B cell (primary cell): ENCODE measurements around the gene H1-8. TPM values are rescaled to one million over a fixed set of nuclear protein-coding genes. Genes with fewer than 3 reads are reported as not detected.

Experiments used
- ATAC-seq: fragments of 200-7000 bp; cut with Tn5 transposase; one replicate; pipeline ENCODE4 v1.10.0; 2021; ENCODE audit warnings: low read depth, mild to moderate bottlenecking, moderate number of reproducible peaks, moderate library complexity
- CTCF ChIA-PET: fragments of 350-600 bp; sonication (Branson Sonifier 250); formaldehyde crosslinking; loops from one replicate; lab custom pipeline; 2021; ENCODE audit warnings: antibody characterized with exemption, inconsistent platforms; lab: Charles Lee
- POLR2A ChIA-PET: fragments of 350-600 bp; sonication (Branson Sonifier 250); formaldehyde crosslinking; loops from one replicate; lab custom pipeline; 2021; ENCODE audit warnings: antibody characterized with exemption; lab: Charles Lee
- DNase-seq: peaks from one replicate; pipeline ENCODE4 v3.0.0; 2013
- H2AFZ ChIP-seq: 2 replicates; pipeline ENCODE4 v1.6.1; 2012; ENCODE audit warnings: mild to moderate bottlenecking, low read depth, low read length; ENCODE audit not compliant: insufficient read depth, poor library complexity, severe bottlenecking
- H3K27ac ChIP-seq, 2 donors: 1 replicate in 1 of 2; 2 replicates in 1 of 2; pipeline ENCODE4 v1.5.1; 2012 to 2013; ENCODE audit warnings: low read length in 2 of 2, mild to moderate bottlenecking in 2 of 2, moderate library complexity in 1 of 2
- H3K27me3 ChIP-seq, 4 experiments: fragments of 200-600 bp in 1 of 4; sonication (generic) in 1 of 4; replicated peaks in 1 of 4; 1 replicate in 2 of 4; 2 replicates in 2 of 4; pipeline versions ENCODE4 v1.6.1 to v1.7.0; 2013 to 2016; ENCODE audit warnings: low read length in 3 of 4, mild to moderate bottlenecking in 2 of 4, mixed read lengths in 1 of 4, moderate library complexity in 1 of 4; ENCODE audit not compliant: insufficient read depth in 4 of 4, control insufficient read depth in 3 of 4; ENCODE audit errors: control extremely low read depth in 1 of 4
- H3K36me3 ChIP-seq, 2 experiments: replicated peaks in 1 of 2; 1 replicate in 1 of 2; 2 replicates in 1 of 2; pipeline versions ENCODE4 v1.6.1 to v1.7.1; 2013; ENCODE audit warnings: low read length in 1 of 2; ENCODE audit not compliant: insufficient read depth in 2 of 2, control insufficient read depth in 1 of 2; ENCODE audit errors: control extremely low read depth in 1 of 2, extremely low read depth in 1 of 2
- H3K4me1 ChIP-seq, 2 donors: fragments of 200-600 bp in 1 of 2; sonication (generic) in 1 of 2; 1 replicate in 1 of 2; 2 replicates in 1 of 2; pipeline versions ENCODE4 v1.5.1 to v1.6.1; 2013 to 2017; ENCODE audit warnings: low read length in 2 of 2; ENCODE audit not compliant: control insufficient read depth in 2 of 2, insufficient read depth in 2 of 2
- H3K4me2 ChIP-seq: replicated peaks from 2 replicates; pipeline ENCODE3; 2012; ENCODE audit warnings: mild to moderate bottlenecking, low read depth, low read length; ENCODE audit not compliant: poor library complexity, severe bottlenecking
- H3K4me3 ChIP-seq, 5 experiments: fragments of 200-600 bp in 1 of 5; sonication (generic) in 1 of 5; 1 replicate in 3 of 5; 2 replicates in 2 of 5; pipeline versions ENCODE4 v1.5.1 to v1.7.0; 2011 to 2016; ENCODE audit warnings: low read length in 4 of 5, mild to moderate bottlenecking in 4 of 5, low read depth in 2 of 5, control low read depth in 1 of 5, moderate library complexity in 1 of 5; ENCODE audit not compliant: insufficient read depth in 1 of 5; ENCODE audit errors: control extremely low read depth in 1 of 5, extremely low read depth in 1 of 5
- H3K79me2 ChIP-seq: fragments of 200-600 bp; sonication (generic); one replicate; pipeline ENCODE4 v1.6.0; 2016; ENCODE audit warnings: low read length; ENCODE audit not compliant: control insufficient read depth, insufficient read depth
- H3K9ac ChIP-seq: fragments of 200-600 bp; sonication (generic); 2 replicates; pipeline ENCODE4 v1.6.1; 2017; ENCODE audit warnings: mild to moderate bottlenecking, low read length, moderate library complexity
- H3K9me3 ChIP-seq, 3 donors: one replicate each; pipeline versions ENCODE4 v1.6.1 to v1.7.1; 2013; ENCODE audit warnings: low read length in 2 of 3; ENCODE audit not compliant: control insufficient read depth in 2 of 3, insufficient read depth in 1 of 3; ENCODE audit errors: control extremely low read depth in 1 of 3
- H4K20me1 ChIP-seq: 2 replicates; pipeline ENCODE4 v1.6.0; 2012; ENCODE audit warnings: mild to moderate bottlenecking, low read length; ENCODE audit not compliant: insufficient read depth, control insufficient read depth, poor library complexity, severe bottlenecking
- H3K27ac Mint-ChIP-seq: one replicate; pipeline ENCODE4 v1.8.0; 2021; ENCODE audit warnings: mixed read lengths
- H3K27me3 Mint-ChIP-seq: one replicate; pipeline ENCODE4 v1.8.0; 2021; ENCODE audit warnings: mixed read lengths
- H3K4me1 Mint-ChIP-seq: one replicate; pipeline ENCODE4 v1.8.0; 2021; ENCODE audit warnings: mixed read lengths
- H3K4me3 Mint-ChIP-seq: one replicate; pipeline ENCODE4 v1.8.0; 2021; ENCODE audit warnings: mixed read lengths
- H3K9me3 Mint-ChIP-seq: one replicate; pipeline ENCODE4 v1.8.0; 2022; ENCODE audit warnings: mixed read lengths; ENCODE audit not compliant: insufficient read depth
- CTCF ChIP-seq: fragments of 200-600 bp; IDR thresholded peaks from one replicate; pipeline ENCODE4 v1.8.0; 2022; ENCODE audit warnings: antibody characterized with exemption, mild to moderate bottlenecking
- EZH2 ChIP-seq: IDR thresholded peaks from 2 replicates; pipeline ENCODE4 v1.6.1; 2012; ENCODE audit warnings: borderline replicate concordance, low read depth, mild to moderate bottlenecking, moderate library complexity, low read length; ENCODE audit not compliant: insufficient read depth, poor library complexity, severe bottlenecking
- whole genome bisulfite sequencing: methylation state at CpG from one replicate; pipeline ENCODE4 v1.1.5; 2013; ENCODE audit warnings: missing lambda C conversion rate; ENCODE audit not compliant: insufficient coverage; 5-methylcytosine and 5-hydroxymethylcytosine counted together
- intact Hi-C: fragments of 100-400 bp; cut with micrococcal nuclease; formaldehyde crosslinking; loops from one replicate; pipeline ENCODE4 v1.10.0; 2022
- polyA plus RNA-seq: library from polyadenylated mRNA; depleted of rRNA; stranded (reverse); fragments of >200 nt; gene quantifications from 2 replicates; pipeline ENCODE4 v1.2.3, GENCODE V29; 2012
- total RNA-seq, 2 donors: library from RNA; stranded (reverse); fragments of 120-200 nt in 1 of 2; gene quantifications; 1 replicate in 1 of 2; 2 replicates in 1 of 2; pipeline versions ENCODE4 v1.2.3 to v1.2.4, GENCODE V29; 2013 to 2022

H1-8 gene
- total and polyA plus RNA-seq, 2 donors (not counting 1 experiment from before 2014, with no cell fraction given) = not detected

GRCh38 chr3:129587566-129588210, 44.7 kb downstream of the H1-8 start:
- no peaks in the 10 kb centered on the region for H3K9me3 Mint-ChIP-seq
- Histone ChIP-seq H3K27ac (no peak overlapping the region), H3K9ac (no peak overlapping the region), H3K9me3 (peaks cover 0 to 3% (median 0%) of the 10 kb centered on the region in 3 donors), H2AFZ (no peak overlapping the region), H3K4me2 (no peak overlapping the region), H3K4me1 (peaks cover under 1 to 12% of the 10 kb centered on the region in 2 donors), H3K4me3 (no peak overlapping the region), H3K36me3 (no peaks in the 10 kb centered on the region), H4K20me1 (no peaks in the 10 kb centered on the region), H3K27me3 (peaks cover 0 to 12% (median 6%) of the 10 kb centered on the region in 4 experiments), H3K79me2 (no peaks in the 10 kb centered on the region)
- ATAC-seq (no peak), DNase-seq (no peak)
- intact Hi-C loops = no loop called here
- peaks cover 10% of the 10 kb centered on the region for H3K27me3 Mint-ChIP-seq
- no peak overlapping the region for H3K27ac Mint-ChIP-seq
- no peak overlapping the region for H3K4me3 Mint-ChIP-seq
- CTCF ChIA-PET = no interaction called here
- TF ChIP-seq EZH2 = no peak
- TF ChIP-seq CTCF = no peak
- 98% methylated on average over 9 of the region's 10 CpGs for WGBS
- H3K4me1 Mint-ChIP-seq = peaks cover 12% of the 10 kb centered on the region
- POLR2A ChIA-PET = interaction anchor here (0.8 to 1.2 kb wide), 3 partner anchors 10 to 15 kb away, joined by 3 to 8 read pairs (median 3); no protein-coding TSS in a partner anchor

GRCh38 chr3:129590215-129590614, 47.2 kb downstream of the H1-8 start:
- 78% methylated on average over 7 of the region's 8 CpGs for WGBS
- CTCF ChIA-PET = interaction anchor here (0.5 kb wide), 1 partner anchor 267 kb away, joined by 4 read pairs; no protein-coding TSS in a partner anchor

More at GRCh38 chr3:129590215-129590614, 47.2 kb downstream of the H1-8 start:
- Mint-ChIP-seq H3K9me3 (no peaks in the 10 kb centered on the region), H3K4me3 (no peak overlapping the region), H3K4me1 (peaks cover 23% of the 10 kb centered on the region), H3K27ac (no peak overlapping the region), H3K27me3 (peaks cover 24% of the 10 kb centered on the region)
- Histone ChIP-seq H3K9ac (no peak overlapping the region), H3K27ac (no peak overlapping the region), H2AFZ (no peak overlapping the region), H3K4me3 (no peak overlapping the region), H3K4me1 (peaks cover 19 to 24% of the 10 kb centered on the region in 2 donors), H4K20me1 (no peaks in the 10 kb centered on the region), H3K79me2 (no peaks in the 10 kb centered on the region), H3K4me2 (no peak overlapping the region), H3K9me3 (peaks cover 0 to 10% (median 0%) of the 10 kb centered on the region in 3 donors), H3K27me3 (peaks cover 0 to 31% (median 11%) of the 10 kb centered on the region in 4 experiments), H3K36me3 (no peaks in the 10 kb centered on the region)
- no peak for ATAC-seq
- POLR2A ChIA-PET = no interaction called here
- DNase-seq = no peak
- TF ChIP-seq CTCF (no peak), EZH2 (no peak)
- intact Hi-C loops = no loop called here
